GM18868 (cell line): ENCODE measurements around the gene GJD2.

Source experiments
- ATAC-seq: cut with Tn5 transposase; IDR thresholded peaks from one replicate; pipeline ENCODE4 v1.9.1; 2021; ENCODE audit warnings: mild to moderate bottlenecking, moderate library complexity; ENCODE audit not compliant: unreplicated experiment

The GJD2 gene

DNA sequence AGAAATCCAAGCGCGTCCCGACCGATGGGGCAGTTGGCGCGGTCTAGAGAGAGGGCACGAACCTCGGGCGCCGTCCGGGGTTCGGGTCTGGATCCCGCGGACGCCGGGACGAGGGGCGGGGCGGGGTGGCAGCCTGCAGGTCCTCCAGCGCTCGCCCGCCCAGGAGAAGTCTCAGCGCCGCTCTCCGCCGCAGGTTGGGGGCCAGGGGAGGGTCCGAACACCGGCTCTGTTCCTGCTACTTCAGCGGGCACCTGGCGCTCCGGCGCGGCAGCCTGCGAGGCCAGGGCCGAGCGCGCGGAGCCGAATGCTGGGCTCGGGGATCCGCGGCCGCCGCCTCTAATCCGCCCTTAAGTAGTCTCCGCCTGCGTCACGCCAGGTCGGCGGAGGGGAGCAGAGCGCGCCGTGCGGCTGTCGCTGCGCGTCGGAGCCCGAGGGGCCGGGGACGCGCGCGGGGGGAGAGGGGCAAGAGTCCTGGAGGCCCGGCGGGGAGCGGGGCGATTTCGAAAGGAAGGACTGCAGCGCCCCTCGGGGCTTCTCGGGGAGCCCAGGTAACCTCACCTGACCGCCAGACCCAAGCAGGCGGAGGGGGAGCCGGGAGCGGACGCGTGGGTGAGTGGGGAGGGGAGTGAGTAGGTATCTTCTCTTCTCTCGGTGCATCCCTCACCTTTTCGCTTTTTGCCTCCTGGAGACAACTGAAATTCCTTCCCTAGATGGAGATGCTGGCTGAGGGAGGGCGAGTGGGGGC is at the start of gene GJD2:
GJD2 (minus strand) TSS at position 325 of the 745 bp plus-strand sequence. CDS start 510 bp downstream, outside the sequence.
- no peak for ATAC-seq

- ATAC-seq: peak; percentile 41
Measured at GRCh38 chr15:34804113-34804512, 49.3 kb upstream of the GJD2 start.

DNA sequence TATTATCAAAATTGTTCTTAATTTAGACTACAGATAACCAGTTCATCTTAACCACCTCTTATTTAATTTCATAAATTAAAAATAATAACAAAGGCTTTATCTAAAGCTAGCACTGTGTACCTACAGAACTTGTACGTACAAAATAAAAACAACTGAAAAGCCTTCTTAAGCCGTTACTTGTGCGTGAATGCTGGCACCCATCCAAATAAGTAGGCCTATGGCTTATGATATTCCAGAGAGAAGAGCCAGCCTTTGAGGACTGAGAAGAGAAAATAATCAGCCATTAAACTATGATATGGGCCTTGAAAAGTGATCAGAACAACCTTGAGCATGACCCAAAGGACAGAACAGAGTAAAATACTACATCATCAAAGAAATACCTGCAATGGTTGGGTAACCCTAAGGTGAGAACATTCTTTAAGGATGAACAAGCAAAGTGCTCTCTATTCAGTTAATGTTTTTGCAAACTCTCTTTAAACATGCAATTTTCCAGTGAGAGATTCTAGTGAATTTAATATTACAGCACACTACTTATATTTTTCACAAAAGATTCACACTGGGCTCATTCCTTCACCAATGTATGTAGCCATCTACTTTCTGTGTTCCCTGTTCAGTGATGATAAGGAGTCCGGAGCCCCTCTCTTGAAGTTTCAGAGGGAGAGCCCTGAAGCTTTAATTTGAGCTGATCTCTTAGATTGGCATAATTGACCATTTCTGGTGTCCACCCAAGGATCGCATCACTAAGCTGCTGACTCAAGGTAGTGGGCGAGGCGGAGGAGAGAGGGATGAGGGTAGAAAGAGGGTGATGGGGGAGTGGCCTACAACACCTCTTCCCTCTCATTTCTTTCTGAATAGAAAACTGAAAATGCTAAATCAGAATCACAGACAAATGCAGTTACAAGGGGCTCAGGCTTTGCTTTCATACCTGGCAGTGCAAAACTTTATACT is 48.3 kb upstream of the GJD2 start:
- no peak for ATAC-seq

DNA sequence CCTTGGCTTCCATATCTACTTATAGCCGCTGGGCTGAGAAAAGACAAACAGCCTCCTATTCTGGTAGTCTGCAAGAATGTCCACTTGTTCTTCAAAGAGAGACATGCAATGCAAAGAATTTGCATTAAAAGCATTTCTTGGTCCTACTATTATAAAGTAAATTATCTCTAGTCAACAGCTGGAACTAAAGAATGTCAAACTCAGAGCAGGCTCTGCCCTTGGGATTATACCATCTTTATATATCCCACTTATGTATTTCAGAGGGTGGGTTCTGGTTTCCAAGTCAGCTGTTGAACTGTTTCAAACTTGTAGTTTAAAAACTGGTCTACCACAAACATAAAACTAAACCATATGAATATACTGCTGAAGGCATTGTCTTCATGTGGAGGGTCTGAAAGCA is 47.6 kb upstream of the GJD2 start:
- ATAC-seq: no peak

DNA sequence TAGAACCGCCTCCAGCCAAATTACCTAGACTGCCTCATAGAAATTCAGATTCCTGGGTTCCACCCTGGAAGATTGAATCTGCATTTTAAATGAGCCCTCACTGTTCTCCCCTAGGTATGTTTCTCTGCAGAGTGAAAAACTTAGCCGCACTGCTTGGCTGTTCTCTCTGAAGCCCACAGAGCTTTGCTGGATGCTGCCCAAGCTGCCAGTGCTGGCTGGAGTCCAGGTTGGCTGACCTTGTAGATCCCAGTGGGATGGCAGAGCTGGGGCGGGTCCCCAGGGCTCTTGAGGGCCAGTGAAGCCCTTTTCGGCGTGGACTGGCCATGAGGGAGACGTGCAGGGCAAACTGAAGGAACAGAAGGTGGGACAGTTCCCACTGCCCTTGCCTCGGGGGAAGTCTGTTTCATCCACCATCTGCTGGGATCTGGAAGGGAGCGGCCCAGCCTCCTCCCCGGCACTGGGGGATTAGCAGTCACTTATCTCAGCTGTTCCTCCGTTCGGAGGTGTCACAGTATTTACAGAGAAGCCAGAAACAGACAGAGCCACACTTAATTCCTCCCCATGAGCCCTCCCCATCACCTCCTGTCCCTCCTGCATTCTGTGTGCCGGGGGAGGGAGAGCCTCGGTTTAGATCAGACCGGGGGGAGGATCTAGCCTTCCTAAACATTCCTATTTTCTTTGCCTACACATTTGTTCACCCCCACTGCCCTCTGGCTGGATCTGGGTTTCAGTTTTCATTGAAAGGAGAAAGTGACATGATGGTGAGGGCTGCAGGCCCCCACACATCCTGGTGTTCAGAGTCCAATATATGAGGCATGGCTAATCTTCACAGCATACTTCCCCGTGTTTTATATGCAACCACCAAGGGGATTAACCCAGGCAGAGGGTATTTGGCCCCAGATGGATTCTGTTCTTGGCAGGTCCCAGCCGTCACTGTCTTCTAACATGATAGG is 44.6 kb upstream of the GJD2 start:
- ATAC-seq: no peak

DNA sequence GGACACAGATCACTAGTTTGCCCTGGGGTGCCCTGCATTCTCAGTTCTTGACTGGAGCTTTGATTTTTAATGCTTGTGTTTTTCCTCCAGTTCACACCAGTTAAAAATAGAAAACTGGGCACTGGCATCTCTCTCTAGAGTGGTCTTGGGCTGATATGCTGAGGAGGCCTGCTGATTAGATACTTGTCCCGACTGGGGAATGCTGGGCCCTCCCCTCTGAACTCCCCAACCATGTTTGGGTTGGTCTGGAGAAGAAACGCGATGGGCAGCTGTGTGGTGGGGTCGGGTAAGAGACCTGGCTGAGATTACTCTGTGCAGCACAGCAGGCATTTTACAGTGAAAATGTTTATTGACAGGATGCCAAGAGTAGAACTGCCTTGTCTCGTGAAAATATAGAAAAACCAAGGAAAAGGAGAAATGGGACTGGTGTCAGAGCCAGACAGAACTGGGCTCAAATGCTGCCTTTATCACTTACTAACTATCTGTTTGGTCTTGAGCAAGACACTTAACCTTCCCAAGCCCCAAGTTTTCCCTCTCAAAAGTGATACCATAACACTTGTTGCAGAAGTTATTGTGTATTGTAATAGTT is 42.1 kb upstream of the GJD2 start:
- no peak for ATAC-seq

GRCh38 chr15:34795267-34796081 is 40.7 kb upstream of the GJD2 start, which contains the start of gene ACTC1:
ACTC1 (minus strand) TSS chr15:34795549; CDS start chr15:34794808, 741 bp downstream.
- no peak for ATAC-seq

DNA sequence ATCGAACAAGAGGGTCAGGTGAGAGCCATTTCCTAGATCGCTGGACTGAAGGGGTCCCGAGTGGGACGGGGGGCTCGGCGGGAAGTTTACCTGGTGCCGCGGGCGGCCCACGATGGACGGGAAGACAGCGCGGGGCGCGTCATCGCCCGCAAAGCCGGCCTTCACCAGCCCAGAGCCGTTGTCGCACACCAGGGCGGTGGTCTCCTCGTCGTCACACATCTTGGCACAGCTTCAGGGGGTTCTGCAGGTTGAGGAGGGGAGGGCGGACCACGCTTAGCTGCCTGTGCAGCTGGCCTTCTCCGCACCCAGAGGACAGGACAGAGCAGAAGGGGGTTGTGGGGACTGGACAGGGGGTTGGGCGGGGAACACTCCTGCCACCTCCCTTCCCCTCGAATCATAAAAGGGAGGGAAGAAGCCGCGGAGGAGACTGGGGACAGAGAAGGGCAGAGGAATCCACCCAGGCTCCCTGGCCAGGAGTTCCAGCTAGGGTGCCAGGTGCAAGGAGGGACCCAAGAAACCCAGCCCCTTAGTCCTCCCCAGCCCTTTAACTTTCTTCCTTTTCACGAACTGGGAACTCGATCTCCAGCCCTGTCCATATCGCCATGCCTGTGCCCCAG is 39.9 kb upstream of the GJD2 start:
- no peak for ATAC-seq

DNA sequence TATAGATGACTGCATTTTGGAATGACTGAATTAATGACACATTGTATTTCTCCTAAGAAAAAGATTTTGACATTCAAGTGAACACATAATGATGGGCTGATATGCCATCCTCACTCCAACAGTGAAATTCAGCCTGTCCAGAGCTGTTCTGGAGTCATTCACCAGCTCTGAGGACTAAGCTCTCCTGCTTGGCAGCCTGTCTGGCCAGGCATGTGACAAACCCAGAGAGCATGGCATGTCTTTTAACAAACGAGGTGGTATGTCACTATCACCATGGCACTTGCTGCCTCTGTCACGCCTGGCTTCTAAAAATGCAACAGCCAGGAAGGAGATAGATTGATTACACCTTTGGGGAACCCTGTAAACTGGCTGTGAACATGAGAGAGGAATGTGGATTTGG is 39.1 kb upstream of the GJD2 start:
- ATAC-seq: no peak

DNA sequence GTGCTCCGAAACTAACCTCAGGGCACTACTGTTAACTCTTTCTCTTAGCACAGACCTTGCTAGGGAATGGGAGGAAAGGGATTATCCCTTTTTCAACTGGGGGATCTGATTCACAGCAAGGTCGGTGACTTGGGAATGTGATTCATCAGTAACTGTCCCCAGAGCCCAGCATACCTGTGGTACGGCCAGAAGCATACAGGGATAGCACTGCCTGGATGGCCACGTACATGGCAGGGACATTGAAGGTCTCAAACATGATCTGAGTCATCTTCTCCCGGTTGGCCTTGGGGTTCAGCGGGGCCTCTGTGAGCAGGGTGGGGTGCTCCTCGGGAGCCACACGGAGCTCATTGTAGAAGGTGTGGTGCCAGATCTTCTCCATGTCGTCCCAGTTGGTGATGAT is 38.3 kb upstream of the GJD2 start:
- ATAC-seq: no peak

DNA sequence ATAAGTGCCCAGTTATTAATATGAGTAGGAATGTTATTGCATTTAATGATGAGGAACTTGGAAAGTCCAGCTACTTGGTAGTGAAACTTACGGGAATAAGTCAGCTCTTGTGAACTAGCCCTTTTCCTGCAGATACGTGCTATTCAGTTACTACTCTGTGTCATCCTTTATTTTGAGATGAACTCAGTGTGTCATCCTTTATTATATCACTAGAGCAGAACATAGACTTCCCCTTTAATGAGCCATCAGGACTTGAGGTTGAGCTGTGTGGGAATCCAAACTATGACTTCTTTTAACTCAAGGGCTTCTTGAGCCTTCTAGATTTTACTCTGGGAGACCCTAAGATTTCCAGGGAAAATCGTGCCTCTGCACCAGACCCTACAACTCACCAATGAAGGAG is 36.9 kb upstream of the GJD2 start:
- ATAC-seq: no peak

DNA sequence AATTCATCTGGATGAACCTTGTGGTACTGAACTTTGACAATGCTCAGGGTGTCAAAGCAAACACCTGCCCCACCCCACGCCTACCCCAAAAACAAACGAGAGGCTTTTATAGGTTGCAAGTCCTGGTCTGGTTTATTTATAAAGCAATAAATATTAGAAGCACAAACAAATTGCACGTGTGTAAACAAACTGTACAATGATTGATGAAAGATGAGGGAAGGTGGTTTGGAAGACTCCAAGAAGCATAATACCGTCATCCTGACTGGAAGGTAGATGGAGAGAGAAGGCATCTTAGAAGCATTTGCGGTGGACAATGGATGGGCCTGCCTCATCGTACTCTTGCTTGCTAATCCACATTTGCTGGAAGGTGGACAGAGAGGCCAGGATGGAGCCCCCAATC is 35.3 kb upstream of the GJD2 start:
- no peak for ATAC-seq

DNA sequence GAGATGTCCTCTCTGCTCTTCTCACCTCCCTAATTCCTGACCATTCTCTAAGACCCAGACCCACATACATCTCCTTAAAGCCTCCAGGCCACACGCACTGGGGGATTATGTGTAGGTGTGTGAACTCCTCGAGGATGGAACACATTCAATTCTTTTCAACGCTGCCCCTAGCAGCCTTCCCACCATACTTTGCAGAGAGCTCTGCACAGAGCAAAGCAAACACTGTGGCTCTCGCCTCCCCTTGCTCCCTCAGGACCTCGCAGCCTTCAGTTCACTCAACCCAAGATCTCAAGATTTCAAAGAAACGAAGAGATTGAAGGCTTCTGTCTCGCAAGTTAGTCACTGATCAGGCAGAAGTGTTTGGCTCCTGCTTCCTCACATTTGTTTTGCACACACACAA is 34.5 kb upstream of the GJD2 start:
- no peak for ATAC-seq

GRCh38 chr15:34786206-34786605 is 31.4 kb upstream of the GJD2 start:
- no peak for ATAC-seq

- no peak for ATAC-seq
Measured at GRCh38 chr15:34783991-34784390, 29.2 kb upstream of the GJD2 start.

GRCh38 chr15:34783431-34783830 is 28.6 kb upstream of the GJD2 start:
- ATAC-seq: no peak

DNA sequence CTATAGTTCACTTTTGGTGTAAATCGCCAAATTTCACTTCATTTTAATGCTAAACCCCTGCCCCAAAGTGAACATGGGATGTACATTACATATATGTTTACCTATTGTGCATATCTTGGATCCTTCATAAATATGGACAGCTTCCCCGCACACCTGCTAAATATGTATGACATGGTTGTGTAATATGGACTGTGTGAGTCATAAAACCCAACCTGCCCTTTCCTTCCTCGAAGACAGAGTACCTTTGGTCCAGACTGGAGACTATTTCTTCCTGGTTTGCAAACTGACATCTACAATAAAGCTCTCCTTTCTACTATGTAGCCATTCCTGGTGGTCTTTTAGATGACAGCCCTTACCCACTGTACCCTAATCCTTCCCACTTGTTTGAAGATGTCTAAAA is 28.1 kb upstream of the GJD2 start:
- no peak for ATAC-seq

- ATAC-seq: no peak
Measured at GRCh38 chr15:34780725-34781124, 25.9 kb upstream of the GJD2 start.

DNA sequence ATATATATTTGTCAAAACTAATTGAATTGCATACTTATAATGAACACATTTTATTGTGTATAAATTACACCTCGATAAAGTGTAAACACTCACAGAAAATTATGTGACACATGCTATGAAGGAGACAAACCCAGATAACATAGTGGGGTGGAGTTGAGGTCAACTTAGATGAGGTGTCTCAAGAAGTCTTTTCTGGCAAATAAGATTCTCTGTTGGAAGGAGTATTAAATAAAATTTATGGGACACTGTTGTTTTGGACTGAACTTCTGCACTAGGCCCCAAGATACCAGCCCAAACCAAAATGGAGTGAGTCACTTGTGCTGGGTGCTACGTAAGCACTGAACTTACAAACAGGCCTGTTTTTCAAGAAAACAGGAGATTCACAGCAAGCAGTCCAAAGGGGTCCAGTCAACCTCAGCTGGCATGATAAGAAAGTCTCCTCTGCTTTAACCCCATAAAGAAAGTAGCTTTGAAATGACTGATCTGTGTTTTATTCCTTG is 21.9 kb upstream of the GJD2 start:
- ATAC-seq: no peak
